Astrocyte (in vitro differentiated cells and primary cell): ENCODE results near the gene LRRC4C. TPM values are rescaled to one million over a fixed set of nuclear protein-coding genes. Genes with fewer than 3 reads are reported as not detected.

Experiments used
- DNase-seq: peaks from one replicate; pipeline ENCODE4 v3.0.0-alpha.2; 2010; ENCODE audit warnings: low read depth
- FAIRE-seq: peaks from 2 replicates; lab custom pipeline; 2011; peaks lifted over from hg19 to GRCh38; lab: Jason Lieb, UNC
- H2AFZ ChIP-seq: 2 replicates; pipeline ENCODE4 v1.6.0; 2012; ENCODE audit warnings: low read depth, low read length, inconsistent platforms
- H3K27ac ChIP-seq: 2 replicates; pipeline ENCODE4 v1.5.1; 2011; ENCODE audit warnings: low read depth, low read length, inconsistent platforms
- H3K27me3 ChIP-seq: 2 replicates; pipeline ENCODE4 v1.6.0; 2011; ENCODE audit warnings: low read length, inconsistent platforms; ENCODE audit not compliant: insufficient read depth
- H3K36me3 ChIP-seq: 2 replicates; pipeline ENCODE4 v1.5.1; 2011; ENCODE audit warnings: low read length, inconsistent platforms; ENCODE audit not compliant: insufficient read depth
- H3K4me1 ChIP-seq: 2 replicates; pipeline ENCODE4 v1.5.1; 2011; ENCODE audit warnings: low read length, inconsistent platforms; ENCODE audit not compliant: insufficient read depth
- H3K4me2 ChIP-seq: 2 replicates; pipeline ENCODE4 v1.6.0; 2012; ENCODE audit warnings: low read length, inconsistent platforms
- H3K4me3 ChIP-seq: 2 replicates; pipeline ENCODE4 v1.5.1; 2011; ENCODE audit warnings: low read depth, mild to moderate bottlenecking, low read length, inconsistent platforms; ENCODE audit not compliant: insufficient read depth
- H3K79me2 ChIP-seq: 2 replicates; pipeline ENCODE4 v1.6.0; 2012; ENCODE audit warnings: mild to moderate bottlenecking, low read length, inconsistent platforms; ENCODE audit not compliant: insufficient read depth
- H3K9ac ChIP-seq: 2 replicates; pipeline ENCODE4 v1.6.0; 2012; ENCODE audit warnings: mild to moderate bottlenecking, low read length, inconsistent platforms
- H3K9me3 ChIP-seq: 2 replicates; pipeline ENCODE4 v1.5.1; 2012; ENCODE audit warnings: low read depth, mild to moderate bottlenecking, low read length, inconsistent platforms; ENCODE audit not compliant: insufficient read depth
- H4K20me1 ChIP-seq: 2 replicates; pipeline ENCODE4 v1.6.0; 2012; ENCODE audit warnings: low read length, inconsistent platforms; ENCODE audit not compliant: insufficient read depth
- H3K27ac Mint-ChIP-seq: one replicate; pipeline ENCODE4 v1.8.0; 2021; ENCODE audit warnings: mild to moderate bottlenecking, mixed read lengths; ENCODE audit not compliant: unreplicated experiment
- H3K27me3 Mint-ChIP-seq: one replicate; pipeline ENCODE4 v1.8.0; 2021; ENCODE audit warnings: low read depth, mixed read lengths; ENCODE audit not compliant: unreplicated experiment
- H3K36me3 Mint-ChIP-seq: one replicate; pipeline ENCODE4 v1.8.0; 2021; ENCODE audit warnings: low read depth, mixed read lengths; ENCODE audit not compliant: unreplicated experiment
- H3K4me1 Mint-ChIP-seq: one replicate; pipeline ENCODE4 v1.8.0; 2021; ENCODE audit warnings: low read depth, mixed read lengths; ENCODE audit not compliant: unreplicated experiment
- H3K4me3 Mint-ChIP-seq: one replicate; pipeline ENCODE4 v1.8.0; 2021; ENCODE audit warnings: mild to moderate bottlenecking, moderate library complexity, mixed read lengths; ENCODE audit not compliant: unreplicated experiment
- H3K9me3 Mint-ChIP-seq: one replicate; pipeline ENCODE4 v1.8.0; 2021; ENCODE audit warnings: mild to moderate bottlenecking, mixed read lengths; ENCODE audit not compliant: unreplicated experiment
- CTCF ChIP-seq: IDR thresholded peaks from 2 replicates; pipeline ENCODE4 v1.5.1; 2011; ENCODE audit warnings: low read depth, mild to moderate bottlenecking, inconsistent platforms, low read length, moderate library complexity; ENCODE audit not compliant: insufficient read depth
- EZH2 ChIP-seq: IDR thresholded peaks from 2 replicates; pipeline ENCODE4 v1.6.1; 2012; ENCODE audit warnings: mild to moderate bottlenecking, low read length, inconsistent platforms; ENCODE audit not compliant: insufficient read depth
- total RNA-seq: library from RNA; stranded (reverse); gene quantifications from 2 replicates; pipeline ENCODE4 v1.2.1, GENCODE V29; 2021

The LRRC4C gene
- total RNA-seq, 1 donor from 2014 or later: 9.0 TPM

GRCh38 chr11:41065432-41065831 lies 394.0 kb downstream of the LRRC4C start:
- Histone ChIP-seq H3K27me3 (no peaks in the 10 kb centered on the region), H3K79me2 (no peaks in the 10 kb centered on the region), H3K9ac (no peak overlapping the region), H3K9me3 (peaks cover 5% of the 10 kb centered on the region), H2AFZ (no peak overlapping the region), H3K4me2 (no peak overlapping the region), H3K4me1 (no peaks in the 10 kb centered on the region), H3K27ac (no peak overlapping the region), H3K4me3 (no peak overlapping the region), H4K20me1 (no peaks in the 10 kb centered on the region), H3K36me3 (no peaks in the 10 kb centered on the region)
- no peak overlapping the region for H3K4me3 Mint-ChIP-seq
- no peak for TF ChIP-seq CTCF
- TF ChIP-seq EZH2: no peak
- DNase-seq (no peak), FAIRE-seq (no peak)
- no peaks in the 10 kb centered on the region for H3K27me3 Mint-ChIP-seq
- no peaks in the 10 kb centered on the region for H3K9me3 Mint-ChIP-seq
- H3K36me3 Mint-ChIP-seq: no peaks in the 10 kb centered on the region
- H3K27ac Mint-ChIP-seq: no peak overlapping the region
- H3K4me1 Mint-ChIP-seq: no peaks in the 10 kb centered on the region

GRCh38 chr11:41058138-41058537 lies 401.3 kb downstream of the LRRC4C start:
- H3K36me3 Mint-ChIP-seq: no peaks in the 10 kb centered on the region
- FAIRE-seq (no peak), DNase-seq (no peak)
- no peak overlapping the region for H3K9ac ChIP-seq
- no peaks in the 10 kb centered on the region for H3K36me3 ChIP-seq
- no peaks in the 10 kb centered on the region for H3K27me3 Mint-ChIP-seq
- no peaks in the 10 kb centered on the region for H3K27me3 ChIP-seq
- H3K4me3 Mint-ChIP-seq: no peak overlapping the region
- H3K9me3 ChIP-seq: no peaks in the 10 kb centered on the region
- TF ChIP-seq EZH2: no peak
- TF ChIP-seq CTCF: no peak
- H3K4me1 Mint-ChIP-seq: no peaks in the 10 kb centered on the region
- no peaks in the 10 kb centered on the region for H4K20me1 ChIP-seq
- H3K4me3 ChIP-seq: no peak overlapping the region
- H3K27ac ChIP-seq: no peak overlapping the region
- H3K4me2 ChIP-seq: no peak overlapping the region
- H2AFZ ChIP-seq: no peak overlapping the region
- H3K79me2 ChIP-seq: no peaks in the 10 kb centered on the region
- no peaks in the 10 kb centered on the region for H3K4me1 ChIP-seq
- H3K9me3 Mint-ChIP-seq: no peaks in the 10 kb centered on the region
- H3K27ac Mint-ChIP-seq: no peak overlapping the region

GRCh38 chr11:41056892-41057569 lies 402.4 kb downstream of the LRRC4C start:
- H3K36me3 Mint-ChIP-seq: no peaks in the 10 kb centered on the region
- H3K4me3 Mint-ChIP-seq: no peak overlapping the region
- H3K4me1 Mint-ChIP-seq: no peaks in the 10 kb centered on the region
- Histone ChIP-seq H3K79me2 (no peaks in the 10 kb centered on the region), H3K36me3 (no peaks in the 10 kb centered on the region), H3K9ac (no peak overlapping the region), H3K9me3 (no peaks in the 10 kb centered on the region), H3K27ac (no peak overlapping the region), H4K20me1 (no peaks in the 10 kb centered on the region), H3K4me2 (no peak overlapping the region), H3K4me1 (no peaks in the 10 kb centered on the region), H3K27me3 (no peaks in the 10 kb centered on the region), H3K4me3 (no peak overlapping the region), H2AFZ (no peak overlapping the region)
- FAIRE-seq (no peak), DNase-seq (no peak)
- no peaks in the 10 kb centered on the region for H3K27me3 Mint-ChIP-seq
- TF ChIP-seq EZH2: no peak
- TF ChIP-seq CTCF: no peak
- no peak overlapping the region for H3K27ac Mint-ChIP-seq
- H3K9me3 Mint-ChIP-seq: no peaks in the 10 kb centered on the region
